ENCODE measurements around the gene SPATA32.
A peak's percentile ranks its signal among the peaks of the same experiment; 100 is the strongest.

SPATA32 gene

DNA sequence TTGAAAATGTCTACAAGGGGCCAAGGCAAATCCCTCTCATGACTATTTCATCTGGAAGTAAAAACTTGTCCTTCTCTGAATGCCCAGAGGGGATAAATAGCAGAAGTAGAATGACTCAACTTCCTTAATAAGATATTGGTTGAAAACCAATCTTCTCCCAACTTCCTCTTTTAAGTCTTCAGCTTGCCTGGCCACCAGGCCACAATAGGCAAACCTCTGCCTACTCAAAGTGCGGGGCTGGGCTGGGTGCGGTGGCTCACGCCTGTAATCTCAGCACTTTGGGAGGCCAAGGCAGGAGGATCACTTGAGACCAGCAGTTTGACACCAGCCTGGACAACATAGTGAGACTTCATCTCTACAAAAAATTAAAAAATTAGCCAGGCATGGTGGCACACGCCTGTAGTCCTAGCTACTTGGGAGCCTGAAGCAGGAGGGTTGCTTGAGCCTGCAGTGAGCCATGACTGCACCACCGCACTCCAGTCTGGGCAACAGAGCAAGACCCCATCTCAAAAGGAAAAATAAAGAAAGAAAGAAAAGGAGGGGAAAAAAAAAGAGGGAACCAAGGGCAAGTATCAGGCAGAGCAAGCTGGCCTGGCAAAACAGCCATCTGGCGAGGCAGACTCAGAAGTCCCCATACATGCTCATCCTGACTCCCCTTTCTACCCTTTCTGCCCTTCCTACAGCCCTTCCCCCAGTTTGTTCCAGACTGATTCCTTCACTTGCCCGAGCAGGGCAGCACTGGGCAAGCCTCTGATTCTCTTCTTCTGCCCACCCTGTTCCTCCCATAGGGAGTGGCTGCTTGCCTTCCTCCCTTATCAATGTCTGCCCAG is 34.3 kb upstream of the SPATA32 start:
- Histone ChIP-seq H3K4me1 (peaks cover 46% of the 10 kb centered on the region), H3K36me3 (no peaks in the 10 kb centered on the region; the same call in 1 of the 2 replicates), H3K4me3 (ENCODE audit: low read depth, low read length) (no peak overlapping the region), H3K9me3 (no peaks in the 10 kb centered on the region), H3K27me3 (no peaks in the 10 kb centered on the region)
- DNase-seq = no peak
- TF ChIP-seq, protein P1, sequence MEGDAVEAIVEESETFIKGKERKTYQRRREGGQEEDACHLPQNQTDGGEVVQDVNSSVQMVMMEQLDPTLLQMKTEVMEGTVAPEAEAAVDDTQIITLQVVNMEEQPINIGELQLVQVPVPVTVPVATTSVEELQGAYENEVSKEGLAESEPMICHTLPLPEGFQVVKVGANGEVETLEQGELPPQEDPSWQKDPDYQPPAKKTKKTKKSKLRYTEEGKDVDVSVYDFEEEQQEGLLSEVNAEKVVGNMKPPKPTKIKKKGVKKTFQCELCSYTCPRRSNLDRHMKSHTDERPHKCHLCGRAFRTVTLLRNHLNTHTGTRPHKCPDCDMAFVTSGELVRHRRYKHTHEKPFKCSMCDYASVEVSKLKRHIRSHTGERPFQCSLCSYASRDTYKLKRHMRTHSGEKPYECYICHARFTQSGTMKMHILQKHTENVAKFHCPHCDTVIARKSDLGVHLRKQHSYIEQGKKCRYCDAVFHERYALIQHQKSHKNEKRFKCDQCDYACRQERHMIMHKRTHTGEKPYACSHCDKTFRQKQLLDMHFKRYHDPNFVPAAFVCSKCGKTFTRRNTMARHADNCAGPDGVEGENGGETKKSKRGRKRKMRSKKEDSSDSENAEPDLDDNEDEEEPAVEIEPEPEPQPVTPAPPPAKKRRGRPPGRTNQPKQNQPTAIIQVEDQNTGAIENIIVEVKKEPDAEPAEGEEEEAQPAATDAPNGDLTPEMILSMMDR (IDR thresholded peaks at IDR 0.05; ENCODE audit: low read depth, low read length) = no peak

DNA sequence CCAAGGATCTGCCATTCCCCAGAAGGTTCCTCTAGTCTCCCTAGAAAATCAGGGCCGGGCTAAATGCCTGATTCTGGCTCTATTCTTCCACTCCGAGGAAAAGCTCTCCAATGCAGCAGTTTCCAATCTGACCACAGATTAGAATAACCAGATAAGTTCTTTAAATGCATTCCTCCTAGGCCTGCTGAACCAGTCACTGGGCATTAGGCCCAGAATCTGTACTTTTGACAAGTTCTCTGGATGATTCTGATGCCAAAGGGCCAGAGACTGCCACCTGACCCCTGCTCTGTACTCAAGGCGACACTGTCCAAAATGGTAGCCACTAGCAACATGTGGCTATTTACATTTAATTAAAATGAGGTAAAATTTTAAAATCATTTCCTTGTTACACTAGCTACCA is 32.6 kb upstream of the SPATA32 start:
- H3K36me3 ChIP-seq = peaks cover 4% of the 10 kb centered on the region
- H3K27me3 ChIP-seq = no peaks in the 10 kb centered on the region
- H3K9me3 ChIP-seq = no peaks in the 10 kb centered on the region
- no peak for DNase-seq
- no peak overlapping the region for H3K4me3 ChIP-seq (ENCODE audit: low read depth, low read length)
- TF ChIP-seq, protein P1 (IDR thresholded peaks at IDR 0.05; ENCODE audit: low read depth, low read length) = no peak
- H3K4me1 ChIP-seq = peaks cover 60% of the 10 kb centered on the region

DNA sequence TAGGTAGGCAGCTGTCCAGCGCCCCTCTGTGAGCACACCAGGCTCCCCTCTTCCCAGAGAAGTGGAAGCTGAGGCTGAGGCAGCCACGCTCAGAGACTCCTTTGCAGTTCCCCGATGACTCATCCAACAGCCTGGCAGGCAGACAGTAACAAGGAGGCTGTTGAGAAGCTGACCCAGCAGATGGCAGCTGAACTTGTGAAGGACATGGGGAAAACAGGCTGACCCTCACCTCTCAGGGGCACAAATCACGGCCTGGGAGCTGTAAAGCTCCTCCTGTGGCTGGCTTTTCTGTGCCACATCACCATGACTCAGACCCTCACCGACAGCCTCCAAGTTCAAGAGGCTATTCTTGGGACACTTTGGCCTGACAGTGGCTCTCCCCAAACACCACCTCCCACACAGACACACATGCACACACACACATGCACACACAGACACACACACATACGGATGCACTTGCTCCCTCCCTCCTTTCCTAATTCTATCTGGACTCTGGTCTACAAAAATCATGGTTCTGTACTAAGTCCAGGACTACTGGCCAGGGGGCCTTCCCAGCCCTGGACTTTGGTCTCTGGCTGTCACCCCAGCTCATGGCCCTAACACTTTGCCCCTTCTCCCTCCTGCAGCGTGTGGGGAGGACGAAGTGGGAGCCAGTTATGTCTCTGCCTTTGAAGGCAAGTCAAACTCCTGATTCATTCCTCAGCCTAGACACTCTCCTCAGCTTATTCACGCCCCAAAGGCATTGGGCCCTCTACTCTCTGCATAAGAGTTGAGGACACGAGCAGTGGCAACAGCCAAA is 31.7 kb upstream of the SPATA32 start:
- peaks cover 60% of the 10 kb centered on the region for H3K4me1 ChIP-seq
- TF ChIP-seq, protein P1 (IDR thresholded peaks at IDR 0.05; ENCODE audit: low read depth, low read length) = 0 out of 2 replicates have a peak, but pooled peaks have one; percentile 1
- no peak overlapping the region for H3K4me3 ChIP-seq (ENCODE audit: low read depth, low read length)
- H3K27me3 ChIP-seq = no peaks in the 10 kb centered on the region
- peak; percentile 74 for DNase-seq
- no peaks in the 10 kb centered on the region for H3K9me3 ChIP-seq
- peaks cover 9% of the 10 kb centered on the region for H3K36me3 ChIP-seq

DNA sequence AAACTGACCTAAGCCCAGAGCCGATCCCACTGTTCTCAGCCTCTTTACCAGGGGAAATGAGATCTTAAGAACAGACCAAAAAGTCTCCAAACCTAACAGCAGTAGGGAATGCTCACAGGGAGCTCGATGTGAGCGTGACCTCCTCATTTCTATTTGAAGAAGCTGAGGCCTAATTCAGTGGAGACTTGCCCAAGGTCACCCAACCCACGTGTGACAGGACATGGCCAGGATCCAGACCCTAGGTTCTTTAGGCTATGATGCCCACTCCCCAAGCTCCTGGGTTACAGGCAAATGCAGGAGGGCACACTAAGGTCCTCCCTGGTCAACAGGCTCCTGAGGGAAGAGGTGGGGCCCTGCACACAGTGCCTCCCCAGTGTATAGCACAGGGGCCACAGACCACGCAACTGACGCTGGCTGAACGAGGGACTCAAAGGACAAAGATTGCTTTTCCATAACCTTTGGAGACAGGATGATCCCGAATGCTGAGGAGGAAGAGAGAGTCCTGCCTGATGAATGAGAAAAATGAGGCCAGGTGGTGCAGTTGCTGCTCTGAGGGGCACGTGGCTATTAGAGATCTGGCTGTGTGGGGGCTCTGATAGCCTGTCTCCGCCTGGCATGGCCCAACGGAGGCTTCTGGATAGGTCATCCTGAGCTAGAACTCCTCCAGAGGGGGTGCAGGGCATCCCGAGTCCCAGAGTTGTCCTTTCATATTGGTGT is 31.0 kb upstream of the SPATA32 start:
- DNase-seq = no peak
- TF ChIP-seq, protein P1 (IDR thresholded peaks at IDR 0.05; ENCODE audit: low read depth, low read length) = no peak

DNA sequence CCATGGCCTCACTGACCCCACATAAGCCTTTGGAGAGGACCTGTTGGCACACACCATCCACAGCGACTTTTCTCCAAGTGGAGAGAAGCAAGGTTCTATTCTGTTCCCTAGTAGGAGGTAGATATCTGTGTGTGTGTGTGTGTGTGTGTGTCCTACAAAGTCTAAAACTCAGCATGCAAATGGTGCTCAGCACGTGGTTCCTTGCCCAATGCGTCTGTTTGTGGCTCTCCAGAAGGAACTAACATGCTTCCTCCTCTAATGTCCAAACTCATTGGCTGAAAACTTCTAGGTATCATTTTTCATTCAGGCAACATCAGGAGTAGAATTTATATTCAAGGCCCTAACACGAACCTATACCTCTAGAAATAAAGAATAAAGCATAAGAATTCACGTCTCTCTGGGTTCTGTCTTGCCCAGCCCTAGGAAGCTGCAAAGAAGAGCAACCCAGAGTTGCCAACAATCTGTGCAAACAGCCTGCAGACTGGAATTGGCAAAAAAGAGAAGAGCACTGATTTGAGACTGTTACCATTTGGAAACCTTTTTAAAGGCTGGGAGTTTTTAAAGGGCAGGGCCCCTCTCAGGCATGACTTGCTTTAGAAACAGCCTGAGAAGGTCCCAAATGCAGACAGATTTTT is 29.4 kb upstream of the SPATA32 start:
- no peak for DNase-seq
- Histone ChIP-seq H3K27me3 (no peaks in the 10 kb centered on the region), H3K4me1 (peaks cover 68% of the 10 kb centered on the region), H3K9me3 (no peaks in the 10 kb centered on the region), H3K4me3 (ENCODE audit: low read depth, low read length) (no peak overlapping the region), H3K36me3 (peaks cover 18% of the 10 kb centered on the region)
- TF ChIP-seq, protein P1 (IDR thresholded peaks at IDR 0.05; ENCODE audit: low read depth, low read length) = no peak

More for the DNA sequence above, 31.0 kb upstream of the SPATA32 start:
- Histone ChIP-seq H3K9me3 (no peaks in the 10 kb centered on the region), H3K27me3 (no peaks in the 10 kb centered on the region), H3K4me3 (ENCODE audit: low read depth, low read length) (no peak overlapping the region), H3K4me1 (peaks cover 63% of the 10 kb centered on the region), H3K36me3 (peaks cover 9% of the 10 kb centered on the region)

Measured in BE2C (cell line).